A673 (cell line): ENCODE data around the gene CGREF1. TPM values are rescaled to one million over a fixed set of nuclear protein-coding genes. Genes with fewer than 3 reads are reported as not detected.

ENCODE experiments used
- BruUV-seq: library from RNA; stranded (reverse); fragments of 400-500 nt; replicated peaks from 2 replicates; lab custom pipeline; 2021; lab: Mats Ljungman, UMichigan
- CTCF ChIA-PET: fragments of 300-600 bp; sonication (Branson Sonifier 250); formaldehyde crosslinking; loops from one replicate; lab custom pipeline; 2022; ENCODE audit warnings: antibody characterized with exemption; lab: Charles Lee
- POLR2A ChIA-PET: fragments of 300-600 bp; sonication (Branson Sonifier 250); formaldehyde crosslinking; loops from one replicate; lab custom pipeline; 2022; ENCODE audit warnings: antibody characterized with exemption; ENCODE audit not compliant: low non-redundant PET; lab: Charles Lee
- DNase-seq: peaks from one replicate; pipeline ENCODE4 v3.0.0-alpha.2; 2015; ENCODE audit warnings: low spot score
- H3K27ac ChIP-seq: fragments of 200-600 bp; sonication (generic); 2 replicates; pipeline ENCODE4 v1.5.1; 2016; ENCODE audit warnings: mixed run types, low read depth, mild to moderate bottlenecking, mixed read lengths, antibody characterized with exemption, low read length; ENCODE audit not compliant: poor library complexity, severe bottlenecking
- H3K27me3 ChIP-seq: fragments of 200-600 bp; sonication (generic); replicated peaks from 2 replicates; pipeline ENCODE4 v1.6.1; 2017; ENCODE audit warnings: mixed run types, low read depth, mild to moderate bottlenecking, mixed read lengths, antibody characterized with exemption, low read length; ENCODE audit not compliant: insufficient read depth, poor library complexity
- H3K36me3 ChIP-seq: fragments of 200-600 bp; sonication (generic); 2 replicates; pipeline ENCODE4 v1.6.1; 2016; ENCODE audit warnings: mixed run types, mild to moderate bottlenecking, mixed read lengths, antibody characterized with exemption, low read length; ENCODE audit not compliant: insufficient read depth, poor library complexity, severe bottlenecking
- H3K4me1 ChIP-seq: fragments of 200-600 bp; sonication (generic); 2 replicates; pipeline ENCODE4 v1.6.1; 2017; ENCODE audit warnings: mixed run types, mild to moderate bottlenecking, mixed read lengths, antibody characterized with exemption, low read length; ENCODE audit not compliant: insufficient read depth, poor library complexity, severe bottlenecking
- H3K4me3 ChIP-seq: fragments of 200-600 bp; sonication (generic); 2 replicates; pipeline ENCODE4 v1.5.1; 2016; ENCODE audit warnings: low read depth, mixed run types, mild to moderate bottlenecking, mixed read lengths, low read length; ENCODE audit not compliant: poor library complexity, severe bottlenecking
- H3K9me3 ChIP-seq: fragments of 200-600 bp; sonication (generic); 2 replicates; pipeline ENCODE4 v1.6.1; 2016; ENCODE audit warnings: mixed run types, low read depth, mild to moderate bottlenecking, mixed read lengths, antibody characterized with exemption, low read length; ENCODE audit not compliant: poor library complexity, severe bottlenecking
- CTCF ChIP-seq: fragments of 300-800, 200-600 bp; sonication (generic); conservative IDR thresholded peaks from 2 replicates; pipeline ENCODE4 v1.5.1; 2017; ENCODE audit warnings: low read depth, mild to moderate bottlenecking, antibody characterized with exemption, low read length, moderate library complexity, mixed read lengths
- EZH2 ChIP-seq: fragments of 200-600 bp; sonication (generic); IDR thresholded peaks from 2 replicates; pipeline ENCODE4 v1.6.1; 2017; ENCODE audit warnings: borderline replicate concordance, low read depth, mild to moderate bottlenecking, mixed read lengths, antibody characterized with exemption, low read length; ENCODE audit not compliant: poor library complexity, severe bottlenecking
- intact Hi-C: fragments of 100-400 bp; cut with micrococcal nuclease; formaldehyde crosslinking; loops from one replicate; pipeline ENCODE4 v1.10.0; 2022; ENCODE audit not compliant: unreplicated experiment
- total RNA-seq: library from RNA; stranded (reverse); gene quantifications from 2 replicates; pipeline ENCODE4 v1.2.3, GENCODE V29; 2021

CGREF1 gene
- total RNA-seq, 1 experiment from 2014 or later = 8.4 TPM

- Histone ChIP-seq H3K27me3 (no peaks in the 10 kb centered on the region), H3K4me1 (peaks cover 39% of the 10 kb centered on the region), H3K36me3 (no peaks in the 10 kb centered on the region), H3K4me3 (peak overlapping the region; percentile 36), H3K27ac (peak overlapping the region; percentile 80), H3K9me3 (no peaks in the 10 kb centered on the region)
- no TSS peak for BruUV-seq
- DNase-seq = no peak
- CTCF ChIA-PET = interaction anchor here (0.6 kb wide), 1 partner anchor 603 kb away, joined by 4 read pairs; no protein-coding TSS in a partner anchor
- POLR2A ChIA-PET = no interaction called here
- no peak for TF ChIP-seq CTCF
- no peak for TF ChIP-seq EZH2
- intact Hi-C loops = no loop called here
Observed at GRCh38 chr2:27079233-27080139, 39.4 kb downstream of the CGREF1 start.

DNA sequence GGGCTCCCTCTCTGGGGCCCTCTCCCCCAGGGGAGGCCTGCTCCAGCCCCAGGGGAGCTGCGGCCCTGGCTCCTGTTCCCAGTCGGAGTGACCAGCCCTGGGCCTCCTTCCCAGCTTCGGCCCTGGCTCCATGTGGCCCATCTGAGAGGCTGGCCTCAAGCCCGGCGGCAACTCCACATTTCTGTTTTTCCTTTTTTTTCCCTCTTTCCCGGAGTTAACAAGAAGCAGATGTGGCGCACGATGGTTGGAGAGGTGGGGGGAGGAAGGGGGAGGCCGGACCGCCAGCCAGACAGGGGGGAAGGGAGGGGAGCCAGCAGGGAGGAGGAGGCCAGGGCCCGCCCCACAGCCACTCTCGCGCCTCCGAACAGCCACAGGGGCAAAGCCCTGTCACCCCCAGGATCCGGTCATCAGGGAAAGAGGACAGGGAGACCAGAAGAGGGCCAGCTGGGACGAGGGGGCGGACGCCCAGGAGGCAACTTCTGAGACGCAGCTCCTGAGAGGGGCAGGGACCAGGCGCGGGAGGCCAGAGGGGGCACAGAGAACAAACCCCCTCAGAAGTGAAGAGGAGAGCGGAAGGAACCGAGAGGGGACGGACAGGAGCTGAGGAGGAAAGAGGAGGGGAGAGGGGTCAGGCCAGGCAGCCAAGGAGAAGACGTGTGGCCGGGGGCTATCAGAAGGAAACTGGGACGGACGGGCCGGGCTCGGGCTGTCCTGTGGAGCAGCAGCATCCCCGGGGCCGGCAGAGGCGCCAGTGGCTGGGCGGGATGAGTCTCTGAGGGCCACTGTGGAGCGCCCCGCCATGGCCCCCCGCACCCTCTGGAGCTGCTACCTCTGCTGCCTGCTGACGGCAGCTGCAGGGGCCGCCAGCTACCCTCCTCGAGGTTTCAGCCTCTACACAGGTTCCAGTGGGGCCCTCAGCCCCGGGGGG, 40.4 kb downstream of the CGREF1 start, which contains the start of gene EMILIN1:
TSS of gene EMILIN1 (plus strand) at position 349 of the 928 bp plus-strand sequence. CDS start at position 800, 451 bp downstream.
- no peaks in the 10 kb centered on the region for H3K9me3 ChIP-seq
- DNase-seq = peak; percentile 86
- no peaks in the 10 kb centered on the region for H3K27me3 ChIP-seq
- H3K4me3 ChIP-seq = peak within 1 kb of the TSS; percentile 36
- TF ChIP-seq EZH2 = no peak
- TF ChIP-seq CTCF = no peak
- no TSS peak for BruUV-seq
- peak within 1 kb of the TSS; percentile 80 for H3K27ac ChIP-seq
- intact Hi-C loops = no loop called here
- CTCF ChIA-PET = no interaction called here
- H3K4me1 ChIP-seq = peaks cover 44% of the 10 kb centered on the region
- no peaks in the 10 kb centered on the region for H3K36me3 ChIP-seq
- POLR2A ChIA-PET = no interaction called here

GRCh38 chr2:27077231-27077630, 41.7 kb downstream of the CGREF1 start:
- peaks cover 54% of the 10 kb centered on the region for H3K4me1 ChIP-seq
- H3K27me3 ChIP-seq = no peaks in the 10 kb centered on the region
- DNase-seq = no peak
- intact Hi-C loops = no loop called here
- H3K27ac ChIP-seq = no peak overlapping the region
- POLR2A ChIA-PET = no interaction called here
- no peaks in the 10 kb centered on the region for H3K9me3 ChIP-seq
- CTCF ChIA-PET = no interaction called here
- H3K36me3 ChIP-seq = no peaks in the 10 kb centered on the region
- no peak overlapping the region for H3K4me3 ChIP-seq
- no TSS peak for BruUV-seq
- TF ChIP-seq CTCF (no peak), EZH2 (no peak)
